ENCODE data around the gene ECI2. TPM values are rescaled to one million over a fixed set of nuclear protein-coding genes. Genes with fewer than 3 reads are reported as not detected.

ECI2 gene
- total RNA-seq, 4 donors from 2014 or later = 44.9 to 76.2 (median 49.6) TPM

DNA sequence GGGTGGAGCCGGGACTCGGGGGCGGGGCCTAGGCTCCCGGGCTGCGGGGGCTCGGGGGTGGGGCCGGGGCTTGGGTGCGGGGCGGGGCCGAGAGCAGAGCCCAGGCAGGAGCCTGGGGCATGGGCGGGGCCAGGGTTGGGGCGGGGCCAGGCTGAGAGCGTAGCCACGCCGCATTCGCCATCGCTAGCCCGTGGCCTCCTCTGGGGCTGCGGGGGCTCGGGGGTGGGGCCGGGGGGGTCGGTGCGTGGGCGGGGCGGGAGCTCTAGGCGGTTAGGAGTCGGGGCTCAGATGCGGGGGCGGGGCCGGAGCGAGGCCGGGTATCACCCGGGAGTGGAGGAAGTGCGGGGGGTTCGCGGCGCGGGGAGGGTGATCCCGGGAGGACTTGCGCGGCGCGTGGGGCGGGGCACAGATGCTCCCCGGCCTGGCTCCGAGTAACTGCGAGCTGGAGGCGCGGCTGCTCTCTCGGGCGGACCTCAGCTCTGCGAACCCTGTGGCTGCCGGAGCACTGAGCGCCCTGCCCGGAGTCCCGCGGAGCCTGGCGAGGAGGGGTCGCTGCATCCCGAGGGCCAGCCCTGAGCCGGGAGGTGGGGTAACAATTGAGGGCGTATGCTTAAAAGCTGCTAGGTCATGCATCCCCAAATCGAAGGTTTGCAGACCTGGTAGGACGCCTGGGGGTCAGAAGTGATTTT lies 434 bp upstream of the ECI2 start:
- TF ChIP-seq EP300 (IDR thresholded peaks at IDR 0.05) = peak in 1 of 2 donors; percentile 72
- TF ChIP-seq POLR2A (IDR thresholded peaks at IDR 0.05) = peak in 1 of 2 donors; percentile 58
- TF ChIP-seq, protein P1, sequence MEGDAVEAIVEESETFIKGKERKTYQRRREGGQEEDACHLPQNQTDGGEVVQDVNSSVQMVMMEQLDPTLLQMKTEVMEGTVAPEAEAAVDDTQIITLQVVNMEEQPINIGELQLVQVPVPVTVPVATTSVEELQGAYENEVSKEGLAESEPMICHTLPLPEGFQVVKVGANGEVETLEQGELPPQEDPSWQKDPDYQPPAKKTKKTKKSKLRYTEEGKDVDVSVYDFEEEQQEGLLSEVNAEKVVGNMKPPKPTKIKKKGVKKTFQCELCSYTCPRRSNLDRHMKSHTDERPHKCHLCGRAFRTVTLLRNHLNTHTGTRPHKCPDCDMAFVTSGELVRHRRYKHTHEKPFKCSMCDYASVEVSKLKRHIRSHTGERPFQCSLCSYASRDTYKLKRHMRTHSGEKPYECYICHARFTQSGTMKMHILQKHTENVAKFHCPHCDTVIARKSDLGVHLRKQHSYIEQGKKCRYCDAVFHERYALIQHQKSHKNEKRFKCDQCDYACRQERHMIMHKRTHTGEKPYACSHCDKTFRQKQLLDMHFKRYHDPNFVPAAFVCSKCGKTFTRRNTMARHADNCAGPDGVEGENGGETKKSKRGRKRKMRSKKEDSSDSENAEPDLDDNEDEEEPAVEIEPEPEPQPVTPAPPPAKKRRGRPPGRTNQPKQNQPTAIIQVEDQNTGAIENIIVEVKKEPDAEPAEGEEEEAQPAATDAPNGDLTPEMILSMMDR (IDR thresholded peaks at IDR 0.05) = peak in 1 of 5 experiments; percentile 39
- Histone ChIP-seq H3K9me3 (no peaks in the 10 kb centered on the region), H3K27ac (peak overlapping the region; percentile 58 to 96 (median 88)), H3K36me3 (peaks cover 0 to 9% (median 0%) of the 10 kb centered on the region in 3 donors), H3K27me3 (no peaks in the 10 kb centered on the region), H3K4me1 (peaks cover 0 to 23% (median 11%) of the 10 kb centered on the region in 4 donors), H3K4me3 (peak overlapping the region; percentile 68 to 90 (median 74))
- peak; percentile 90 to 93 for DNase-seq (ENCODE audit: low spot score in 2 of 2)
- 1% methylated on average over 19 to 30 of the region's 64 CpGs for WGBS, 2 donors

DNA sequence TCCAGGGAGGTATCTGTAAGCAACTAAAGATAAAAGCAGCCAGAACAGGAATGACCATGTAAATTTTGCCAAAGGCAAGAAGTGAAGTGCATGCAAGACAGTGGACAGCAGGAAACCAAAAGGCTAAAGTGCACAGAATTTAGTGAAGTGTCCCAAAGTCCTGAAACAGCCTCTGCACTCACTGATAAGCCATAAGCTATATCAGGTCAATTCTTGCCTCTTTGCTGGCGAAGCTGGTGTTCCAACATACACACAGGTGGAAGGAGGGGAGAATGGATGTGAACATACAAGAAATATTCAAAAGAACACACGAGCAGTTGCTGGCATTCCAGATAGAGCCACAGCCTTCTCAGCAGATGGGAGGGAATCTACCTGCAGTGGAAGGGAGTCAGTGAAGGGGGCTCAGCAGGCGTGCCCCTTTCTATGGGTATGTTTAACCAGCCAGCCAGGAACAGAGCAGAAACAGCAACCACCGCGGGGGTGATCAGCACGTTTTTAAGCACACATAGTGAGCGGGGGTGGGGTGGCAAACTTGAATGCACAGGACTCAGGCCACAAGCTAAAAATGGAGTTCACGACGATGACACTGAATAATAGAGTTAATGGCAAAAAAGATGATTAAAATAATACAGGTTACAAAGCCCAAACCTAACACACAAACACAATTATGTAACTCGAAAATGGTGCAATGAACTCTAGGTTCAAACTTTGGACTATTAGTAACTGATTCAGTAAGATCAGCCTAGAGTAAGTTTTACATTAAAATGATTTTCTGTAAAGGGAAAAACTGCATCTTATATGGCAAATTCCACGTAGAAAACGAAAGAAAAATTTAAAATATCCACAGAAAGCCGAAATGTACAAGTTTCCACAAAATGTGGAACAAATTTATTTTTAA lies 1.2 kb downstream of the ECI2 start:
- peak overlapping the region; percentile 84 to 97 (median 92) for H3K27ac ChIP-seq
- peaks cover 0 to 23% (median 11%) of the 10 kb centered on the region in 4 donors for H3K4me1 ChIP-seq
- peaks cover 0 to 25% (median 0%) of the 10 kb centered on the region in 3 donors for H3K36me3 ChIP-seq
- WGBS, 2 donors = 17 to 18% methylated on average over 13 of the region's 13 CpGs
- DNase-seq (ENCODE audit: low spot score in 2 of 2) = peak in 1 of 2 donors; percentile 25
- H3K4me3 ChIP-seq = peak overlapping the region; percentile 65 to 90 (median 72)
- H3K9me3 ChIP-seq = no peaks in the 10 kb centered on the region
- TF ChIP-seq, protein P1 (IDR thresholded peaks at IDR 0.05) = no peak
- TF ChIP-seq EP300 (IDR thresholded peaks at IDR 0.05) (no peak), POLR2A (IDR thresholded peaks at IDR 0.05) (no peak)
- no peaks in the 10 kb centered on the region for H3K27me3 ChIP-seq

DNA sequence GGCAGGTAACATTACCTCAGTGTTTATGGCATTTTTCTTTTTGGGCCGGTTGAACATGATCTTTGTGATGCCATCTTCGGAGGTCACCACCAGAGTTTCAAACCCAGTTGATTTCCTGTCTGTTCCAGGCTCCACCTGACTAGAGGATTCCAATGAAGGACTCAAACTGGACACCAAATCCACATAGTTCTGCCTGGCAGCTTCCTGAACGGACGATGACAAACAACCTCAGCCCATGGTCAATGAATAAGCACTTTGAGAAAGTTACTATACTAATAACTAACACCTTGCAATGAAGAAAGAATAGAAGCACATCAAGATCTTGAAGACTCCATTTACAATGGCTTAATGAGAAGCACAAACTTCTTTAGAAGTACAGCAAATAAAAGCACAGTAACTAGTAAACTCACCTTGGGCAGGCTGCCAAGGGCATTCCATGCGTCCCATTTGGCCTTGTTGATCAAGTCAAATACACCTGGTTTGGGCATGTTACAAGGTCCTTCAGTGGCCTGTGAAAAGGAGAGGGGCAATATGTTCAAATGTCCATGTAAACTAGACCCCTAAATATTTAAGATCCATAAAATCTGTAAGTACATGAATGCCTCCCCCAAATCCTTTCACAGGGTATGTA lies 4.9 kb downstream of the ECI2 start:
- Histone ChIP-seq H3K27me3 (no peaks in the 10 kb centered on the region), H3K9me3 (no peaks in the 10 kb centered on the region), H3K27ac (no peak overlapping the region), H3K4me1 (peaks cover 0 to 21% (median 10%) of the 10 kb centered on the region in 4 donors), H3K4me3 (no peak overlapping the region), H3K36me3 (peaks cover 3 to 63% (median 6%) of the 10 kb centered on the region in 3 donors)
- DNase-seq (ENCODE audit: low spot score in 2 of 2) = no peak
- TF ChIP-seq POLR2A (IDR thresholded peaks at IDR 0.05) (no peak), EP300 (IDR thresholded peaks at IDR 0.05) (no peak)
- TF ChIP-seq, protein P1 (IDR thresholded peaks at IDR 0.05) = no peak
- 88% methylated on average over 5 of the region's 5 CpGs for WGBS, 2 donors

DNA sequence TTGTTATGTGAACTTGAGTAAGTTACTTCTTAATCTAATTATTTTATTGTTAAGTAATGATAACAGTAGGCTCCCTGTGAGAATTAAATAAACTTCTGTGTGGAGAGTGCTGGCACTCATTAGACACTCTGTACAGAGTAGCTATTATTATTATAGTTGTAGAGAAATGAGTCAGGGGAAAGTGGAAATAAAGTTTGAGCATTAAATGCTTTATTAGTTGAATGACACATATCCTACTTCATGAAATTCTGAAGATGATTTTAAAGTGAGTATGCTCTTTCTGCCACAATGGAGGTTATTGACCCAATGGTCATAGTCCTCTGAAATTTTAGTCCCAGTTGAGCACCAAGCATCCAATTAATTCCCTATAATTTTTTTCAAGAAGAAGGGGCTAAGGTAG lies 5.9 kb downstream of the ECI2 start:
- Histone ChIP-seq H3K4me3 (no peak overlapping the region), H3K27me3 (no peaks in the 10 kb centered on the region), H3K36me3 (peaks cover 3 to 73% (median 6%) of the 10 kb centered on the region in 3 donors), H3K9me3 (no peaks in the 10 kb centered on the region), H3K27ac (no peak overlapping the region), H3K4me1 (peaks cover 0 to 20% (median 10%) of the 10 kb centered on the region in 4 donors)
- TF ChIP-seq POLR2A (IDR thresholded peaks at IDR 0.05) (no peak), EP300 (IDR thresholded peaks at IDR 0.05) (no peak)
- TF ChIP-seq, protein P1 (IDR thresholded peaks at IDR 0.05) = no peak
- no peak for DNase-seq (ENCODE audit: low spot score in 2 of 2)

Data from tibial nerve (tissue), 4 donors.